Stimulated activated naive CD8-positive, alpha-beta T cell treated with anti-CD3 and anti-CD28 coated beads, Interleukin-15, Interleukin-2, amounts not matched to agents 100 ng/mL and 50 ng/mL, for 24 hours (primary cell): ENCODE measurements around the gene MBD5.
A peak's percentile ranks its signal among the peaks of the same experiment; 100 is the strongest.
"Not testable (repeated sequence)": the region's sequence is repeated elsewhere in the genome, so short reads cannot be mapped to it uniquely, and the experiment has no call there.

Source experiments
- H3K27ac Mint-ChIP-seq: one replicate; pipeline ENCODE4 v1.8.0; 2021; ENCODE audit warnings: mild to moderate bottlenecking, mixed read lengths
- H3K27me3 Mint-ChIP-seq: one replicate; pipeline ENCODE4 v1.8.0; 2021; ENCODE audit warnings: mixed read lengths
- H3K36me3 Mint-ChIP-seq: one replicate; pipeline ENCODE4 v1.8.0; 2021; ENCODE audit warnings: low read depth, mixed read lengths
- H3K4me1 Mint-ChIP-seq: one replicate; pipeline ENCODE4 v1.8.0; 2021; ENCODE audit warnings: low read depth, mixed read lengths
- H3K4me3 Mint-ChIP-seq: one replicate; pipeline ENCODE4 v1.8.0; 2021; ENCODE audit warnings: mild to moderate bottlenecking, mixed read lengths
- H3K9me3 Mint-ChIP-seq: one replicate; pipeline ENCODE4 v1.8.0; 2021; ENCODE audit warnings: mixed read lengths

The MBD5 gene

GRCh38 chr2:148008411-148008810 is 12.5 kb upstream of the MBD5 start:
- not testable (repeated sequence) for H3K27ac Mint-ChIP-seq, H3K4me3 Mint-ChIP-seq, H3K27me3 Mint-ChIP-seq
- Mint-ChIP-seq H3K9me3 (peaks cover 16% of the 10 kb centered on the region), H3K4me1 (peaks cover 38% of the 10 kb centered on the region), H3K36me3 (peaks cover 41% of the 10 kb centered on the region)

GRCh38 chr2:148013876-148014275 is 7.0 kb upstream of the MBD5 start:
- peaks cover 59% of the 10 kb centered on the region for H3K4me1 Mint-ChIP-seq
- H3K27me3 Mint-ChIP-seq: no peaks in the 10 kb centered on the region
- H3K9me3 Mint-ChIP-seq: peaks cover 4% of the 10 kb centered on the region
- no peak overlapping the region for H3K27ac Mint-ChIP-seq
- H3K4me3 Mint-ChIP-seq: no peak overlapping the region
- H3K36me3 Mint-ChIP-seq: peaks cover 10% of the 10 kb centered on the region

DNA sequence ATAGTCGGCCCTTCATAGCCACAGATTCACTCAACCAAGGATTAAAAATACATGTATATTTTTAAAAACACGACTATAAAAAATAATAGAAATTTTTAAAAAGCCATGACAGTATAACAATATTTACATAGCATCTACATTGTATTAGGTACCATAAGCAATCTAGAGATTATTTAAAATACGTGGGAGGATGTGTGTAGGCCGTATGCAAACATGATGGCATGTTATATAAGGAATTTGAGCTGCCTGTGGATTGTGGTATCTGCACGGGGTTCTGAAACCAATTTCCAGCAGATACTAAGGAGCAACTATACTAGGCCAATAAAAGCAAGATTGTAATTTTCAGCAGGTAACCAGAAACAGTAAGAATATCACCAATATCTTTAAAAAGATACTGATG is 6.3 kb upstream of the MBD5 start:
- no peak overlapping the region for H3K4me3 Mint-ChIP-seq
- H3K4me1 Mint-ChIP-seq: peaks cover 60% of the 10 kb centered on the region
- H3K9me3 Mint-ChIP-seq: peaks cover 2% of the 10 kb centered on the region
- H3K36me3 Mint-ChIP-seq: peaks cover 7% of the 10 kb centered on the region
- H3K27ac Mint-ChIP-seq: no peak overlapping the region
- no peaks in the 10 kb centered on the region for H3K27me3 Mint-ChIP-seq

GRCh38 chr2:148020111-148021058 is 506 bp upstream of the MBD5 start, which contains the start of gene ORC4:
TSS of gene ORC4 (minus strand) at chr2:148020737. CDS start at chr2:147975958, 44,779 bp downstream.
- Mint-ChIP-seq H3K4me3 (peak within 1 kb of the TSS; percentile 98), H3K27me3 (no peaks in the 10 kb centered on the region), H3K36me3 (peaks cover 5% of the 10 kb centered on the region), H3K4me1 (peaks cover 61% of the 10 kb centered on the region), H3K9me3 (no peaks in the 10 kb centered on the region), H3K27ac (peak within 1 kb of the TSS; percentile 95)

GRCh38 chr2:148021886-148022285 is 995 bp downstream of the MBD5 start:
- Mint-ChIP-seq H3K4me3 (peak overlapping the region; percentile 98), H3K27me3 (no peaks in the 10 kb centered on the region), H3K9me3 (no peaks in the 10 kb centered on the region), H3K4me1 (peaks cover 64% of the 10 kb centered on the region), H3K36me3 (peaks cover 5% of the 10 kb centered on the region), H3K27ac (peak overlapping the region; percentile 95)

- Mint-ChIP-seq H3K27ac (peak overlapping the region; percentile 95), H3K4me3 (peak overlapping the region; percentile 98), H3K4me1 (peaks cover 62% of the 10 kb centered on the region)
Measured at GRCh38 chr2:148022351-148022750, 1.5 kb downstream of the MBD5 start.

DNA sequence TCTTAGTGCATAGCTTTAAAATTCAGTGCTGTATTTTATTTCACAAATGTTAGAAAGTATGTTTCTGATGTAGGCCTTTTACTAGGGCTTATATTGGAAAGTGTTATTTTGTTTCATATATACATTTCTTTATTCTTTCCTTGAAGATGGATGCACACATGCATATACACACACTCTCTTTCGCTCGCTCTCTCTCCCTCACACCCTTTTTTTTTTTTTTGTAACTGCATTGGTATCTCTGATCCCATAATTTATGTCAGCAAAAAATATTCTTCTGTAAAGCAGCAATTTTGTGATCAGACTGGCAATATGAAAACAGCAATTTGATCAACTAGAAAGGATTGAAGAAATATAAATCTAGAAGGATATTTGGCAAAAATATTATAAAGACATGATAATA is 2.0 kb downstream of the MBD5 start:
- Mint-ChIP-seq H3K36me3 (peaks cover 5% of the 10 kb centered on the region), H3K9me3 (no peaks in the 10 kb centered on the region), H3K4me1 (peaks cover 60% of the 10 kb centered on the region), H3K27ac (peak overlapping the region; percentile 4), H3K27me3 (no peaks in the 10 kb centered on the region), H3K4me3 (peak overlapping the region; percentile 98)

More at GRCh38 chr2:148022351-148022750, 1.5 kb downstream of the MBD5 start:
- H3K27me3 Mint-ChIP-seq: no peaks in the 10 kb centered on the region
- H3K36me3 Mint-ChIP-seq: peaks cover 5% of the 10 kb centered on the region
- H3K9me3 Mint-ChIP-seq: no peaks in the 10 kb centered on the region

DNA sequence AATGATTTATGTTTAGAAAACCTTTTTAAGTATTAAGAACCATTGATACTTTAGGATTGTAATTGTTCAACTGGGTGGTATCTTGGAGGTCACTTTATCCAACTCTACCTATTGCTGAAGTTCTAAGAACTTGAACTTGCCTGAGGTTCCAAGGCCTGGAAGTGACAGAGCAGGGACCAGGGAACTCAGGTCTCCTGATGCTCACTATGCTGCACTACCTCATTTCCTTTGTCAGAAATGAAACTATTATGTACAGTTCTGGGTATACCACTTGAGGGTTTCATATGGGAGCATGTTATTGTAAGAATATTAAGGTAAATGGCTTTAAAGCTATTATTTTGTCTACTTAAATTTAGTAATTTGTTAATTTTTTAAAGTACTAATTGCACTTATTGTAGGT is 3.0 kb downstream of the MBD5 start:
- peak overlapping the region; percentile 86 for H3K27ac Mint-ChIP-seq
- H3K4me1 Mint-ChIP-seq: peaks cover 53% of the 10 kb centered on the region
- H3K4me3 Mint-ChIP-seq: peak overlapping the region; percentile 67
- no peaks in the 10 kb centered on the region for H3K9me3 Mint-ChIP-seq
- no peaks in the 10 kb centered on the region for H3K27me3 Mint-ChIP-seq
- H3K36me3 Mint-ChIP-seq: peaks cover 5% of the 10 kb centered on the region

DNA sequence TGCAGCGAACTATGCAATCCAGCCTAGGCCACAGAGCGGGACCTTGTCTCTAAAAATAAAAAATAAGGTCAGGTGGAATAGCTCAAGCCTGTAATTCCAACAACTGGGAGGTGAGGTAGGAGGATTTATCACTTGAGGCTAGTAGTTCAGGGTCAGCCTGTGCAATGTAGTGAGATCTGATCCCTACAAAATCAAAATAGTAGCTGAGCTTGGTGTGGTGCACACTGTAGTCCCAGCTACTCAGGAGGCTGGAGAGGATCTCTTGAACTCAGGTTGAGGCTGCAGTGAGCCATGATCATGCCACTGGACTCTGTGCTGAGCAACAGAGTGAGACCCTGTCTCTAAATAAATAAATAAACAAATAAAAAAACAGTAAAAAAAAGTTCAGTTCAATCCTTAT is 5.7 kb downstream of the MBD5 start:
- H3K36me3 Mint-ChIP-seq: peaks cover 5% of the 10 kb centered on the region
- no peaks in the 10 kb centered on the region for H3K9me3 Mint-ChIP-seq
- no peaks in the 10 kb centered on the region for H3K27me3 Mint-ChIP-seq
- H3K4me3 Mint-ChIP-seq: no peak overlapping the region
- H3K27ac Mint-ChIP-seq: no peak overlapping the region
- H3K4me1 Mint-ChIP-seq: peaks cover 51% of the 10 kb centered on the region

DNA sequence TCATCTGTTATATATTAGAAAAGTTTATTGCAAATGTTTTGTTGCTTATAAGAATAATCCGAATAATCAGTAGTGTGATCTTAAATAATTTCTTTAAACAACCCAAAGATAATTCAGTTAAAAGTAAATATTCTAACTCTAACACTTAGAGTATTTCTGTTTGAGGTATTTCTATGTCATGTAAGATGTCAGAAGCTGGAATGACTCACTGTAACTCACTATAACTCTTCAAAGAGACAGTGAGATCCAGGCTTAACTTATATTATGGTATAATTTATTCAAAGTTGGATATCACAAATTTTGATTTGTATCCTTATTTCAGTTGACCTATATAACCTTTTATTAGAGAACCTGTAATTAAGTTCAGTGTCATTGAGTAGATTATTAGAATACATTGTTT is 6.9 kb downstream of the MBD5 start:
- Mint-ChIP-seq H3K36me3 (peaks cover 5% of the 10 kb centered on the region), H3K9me3 (no peaks in the 10 kb centered on the region), H3K27me3 (no peaks in the 10 kb centered on the region), H3K4me3 (no peak overlapping the region), H3K4me1 (peaks cover 40% of the 10 kb centered on the region), H3K27ac (no peak overlapping the region)

GRCh38 chr2:148028781-148029180 is 7.9 kb downstream of the MBD5 start:
- H3K4me1 Mint-ChIP-seq: peaks cover 30% of the 10 kb centered on the region
- H3K27ac Mint-ChIP-seq: no peak overlapping the region

GRCh38 chr2:148031152-148031551 is 10.3 kb downstream of the MBD5 start:
- H3K4me3 Mint-ChIP-seq: no peak overlapping the region
- H3K36me3 Mint-ChIP-seq: no peaks in the 10 kb centered on the region
- no peaks in the 10 kb centered on the region for H3K27me3 Mint-ChIP-seq
- H3K27ac Mint-ChIP-seq: no peak overlapping the region
- H3K4me1 Mint-ChIP-seq: peaks cover 10% of the 10 kb centered on the region
- no peaks in the 10 kb centered on the region for H3K9me3 Mint-ChIP-seq

More at GRCh38 chr2:148028781-148029180, 7.9 kb downstream of the MBD5 start:
- no peak overlapping the region for H3K4me3 Mint-ChIP-seq
- H3K9me3 Mint-ChIP-seq: no peaks in the 10 kb centered on the region
- H3K36me3 Mint-ChIP-seq: peaks cover 5% of the 10 kb centered on the region
- H3K27me3 Mint-ChIP-seq: no peaks in the 10 kb centered on the region

DNA sequence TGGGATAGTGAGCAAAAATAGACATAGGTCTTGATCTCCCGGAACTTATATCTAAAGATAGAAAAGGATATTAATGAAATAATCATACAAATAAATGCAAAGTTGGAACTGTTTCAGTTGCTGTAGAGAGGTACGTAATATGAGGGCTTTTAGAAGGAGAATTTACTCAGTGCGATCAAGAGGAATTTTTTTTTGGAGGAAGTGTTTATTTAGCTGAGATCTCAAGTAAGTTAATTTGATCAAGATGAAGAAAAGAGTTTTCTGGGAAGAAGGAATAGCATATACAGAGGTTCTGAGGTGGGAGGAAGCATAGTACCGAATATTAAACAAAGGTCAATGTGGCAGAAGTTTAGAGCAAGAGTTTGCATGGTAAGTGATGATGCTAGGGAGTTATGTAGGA is 11.3 kb downstream of the MBD5 start:
- Mint-ChIP-seq H3K4me1 (peaks cover 6% of the 10 kb centered on the region), H3K4me3 (no peak overlapping the region), H3K9me3 (no peaks in the 10 kb centered on the region), H3K27ac (no peak overlapping the region), H3K36me3 (no peaks in the 10 kb centered on the region), H3K27me3 (no peaks in the 10 kb centered on the region)

DNA sequence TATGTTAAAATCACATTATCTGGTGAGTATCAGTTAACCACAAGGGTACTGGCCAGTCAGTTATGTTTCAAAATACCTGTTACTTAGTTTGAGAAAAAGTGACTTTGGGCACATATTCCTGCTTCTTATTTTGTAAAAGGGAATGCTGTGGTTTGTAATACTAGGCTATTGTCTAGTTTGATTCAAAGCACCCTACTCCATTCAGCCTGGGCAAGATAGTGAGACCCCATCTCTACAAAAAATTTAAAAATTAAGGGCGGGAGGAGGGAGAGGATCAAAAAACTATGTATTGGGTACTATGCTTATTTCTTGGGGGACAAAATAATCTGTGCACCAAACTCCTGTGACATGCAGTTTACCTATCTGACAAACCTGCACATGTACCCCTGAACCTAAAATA is 18.9 kb downstream of the MBD5 start:
- H3K4me3 Mint-ChIP-seq: no peak overlapping the region
- peaks cover 5% of the 10 kb centered on the region for H3K36me3 Mint-ChIP-seq
- no peaks in the 10 kb centered on the region for H3K9me3 Mint-ChIP-seq
- H3K27me3 Mint-ChIP-seq: no peaks in the 10 kb centered on the region
- no peak overlapping the region for H3K27ac Mint-ChIP-seq
- no peaks in the 10 kb centered on the region for H3K4me1 Mint-ChIP-seq

DNA sequence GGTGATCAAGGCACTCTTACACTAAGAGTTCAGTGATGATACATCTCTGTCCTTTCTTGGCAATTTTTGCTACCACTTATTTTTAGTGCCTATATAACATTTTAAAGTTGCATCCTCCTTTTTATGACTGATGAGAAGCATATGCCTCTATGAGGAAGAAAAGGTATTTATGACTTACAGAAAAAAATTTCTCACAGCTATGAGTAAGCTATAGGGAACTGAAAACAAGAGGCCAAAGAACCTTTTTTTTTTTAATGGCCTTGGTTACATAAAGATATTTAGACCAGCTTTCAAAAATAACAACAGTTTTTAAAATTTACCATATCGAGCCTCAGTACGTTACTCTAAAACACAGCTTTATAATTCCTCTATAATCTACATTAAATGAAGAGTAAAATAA is 21.3 kb downstream of the MBD5 start:
- Mint-ChIP-seq H3K27me3 (no peaks in the 10 kb centered on the region), H3K27ac (no peak overlapping the region), H3K4me1 (peaks cover 12% of the 10 kb centered on the region), H3K36me3 (peaks cover 8% of the 10 kb centered on the region), H3K9me3 (no peaks in the 10 kb centered on the region), H3K4me3 (no peak overlapping the region)
